Uterus (tissue), 4 donors: ENCODE data around the gene STRIT1. TPM values are rescaled to one million over a fixed set of nuclear protein-coding genes. Genes with fewer than 3 reads are reported as not detected.

ENCODE experiments used
- DNase-seq, 2 donors: peaks; one replicate each; pipeline ENCODE4 v3.0.0-alpha.2; 2019 to 2020
- H3K27ac ChIP-seq, 2 donors: fragments of 200-600 bp; sonication (generic); 1 replicate in 1 of 2; 2 replicates in 1 of 2; pipeline ENCODE4 v1.5.1; 2016 to 2018
- H3K27me3 ChIP-seq, 2 donors: fragments of 200-600 bp; sonication (generic); one replicate each; pipeline ENCODE4 v1.5.1; 2018 to 2019; ENCODE audit warnings: control low read depth in 1 of 2
- H3K36me3 ChIP-seq, 2 donors: fragments of 200-600 bp; sonication (generic); one replicate each; pipeline ENCODE4 v1.5.1; 2019; ENCODE audit warnings: control low read depth in 1 of 2
- H3K4me1 ChIP-seq, 2 donors: fragments of 200-600 bp; sonication (generic); one replicate each; pipeline ENCODE4 v1.5.1; 2018 to 2019; ENCODE audit warnings: control low read depth in 1 of 2
- H3K4me3 ChIP-seq, 2 donors: fragments of 200-600 bp; sonication (generic); 1 replicate in 1 of 2; 2 replicates in 1 of 2; pipeline ENCODE4 v1.5.1; 2018 to 2019; ENCODE audit warnings: mild to moderate bottlenecking in 1 of 2
- H3K9me3 ChIP-seq, 2 donors: fragments of 200-600 bp; sonication (generic); one replicate each; pipeline ENCODE4 v1.5.1; 2019; ENCODE audit warnings: control low read depth in 1 of 2
- POLR2A ChIP-seq, 2 donors: fragments of 450-650 bp; IDR thresholded peaks; one replicate each; pipeline ENCODE4 v1.6.1; 2016; ENCODE audit warnings: antibody characterized with exemption in 2 of 2, mild to moderate bottlenecking in 1 of 2, moderate library complexity in 1 of 2
- intact Hi-C: fragments of 100-400 bp; cut with DNase I; formaldehyde crosslinking; loops from one replicate; pipeline ENCODE4 v1.15.1; 2023; ENCODE audit warnings: low total_unique reads
- total RNA-seq, 4 donors: library from RNA; depleted of rRNA in 3 of 4; stranded (reverse); fragments of >200 nt in 3 of 4; gene quantifications; one replicate each; pipeline versions ENCODE4 v1.1.0 to v1.2.4, GENCODE V29; 2014 to 2023
- TF ChIP-seq, protein P1 (sequence below), 4 experiments: fragments of 200-600 bp in 2 of 4; fragments of 450-650 bp in 2 of 4; sonication (generic) in 2 of 4; IDR thresholded peaks; one replicate each; pipeline ENCODE4 v1.5.1; 2016 to 2019; ENCODE audit warnings: antibody characterized with exemption in 4 of 4, mild to moderate bottlenecking in 2 of 4, moderate library complexity in 1 of 4
- donor health status: DM: yes; HTN: yes; CAD: no.

STRIT1 gene
- total RNA-seq, 4 donors from 2014 or later = not detected

DNA sequence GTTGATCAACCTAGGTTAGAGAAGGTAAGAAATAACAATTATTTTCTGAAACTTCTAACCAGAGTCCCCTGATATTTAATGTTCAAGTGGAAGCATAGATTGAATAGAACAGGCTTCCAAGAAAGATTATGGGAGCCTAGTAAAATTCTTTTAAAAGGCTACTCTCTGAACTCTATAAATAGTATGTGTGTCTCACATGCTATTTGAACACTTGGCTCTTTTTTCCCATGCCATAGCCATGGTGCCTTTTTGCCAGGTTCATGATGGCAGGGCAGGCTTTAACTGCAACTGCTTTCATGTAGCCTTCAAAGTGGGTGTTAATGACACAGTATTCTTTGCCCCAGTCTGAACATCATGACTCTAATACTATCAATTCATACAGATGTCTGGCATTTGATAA, 22.9 kb upstream of the STRIT1 start:
- intact Hi-C loops = no loop called here
- H3K27me3 ChIP-seq = no peaks in the 10 kb centered on the region
- H3K4me1 ChIP-seq = no peaks in the 10 kb centered on the region
- no peak overlapping the region for H3K4me3 ChIP-seq
- no peak for DNase-seq
- H3K27ac ChIP-seq = no peak overlapping the region
- H3K9me3 ChIP-seq = no peaks in the 10 kb centered on the region
- no peaks in the 10 kb centered on the region for H3K36me3 ChIP-seq
- TF ChIP-seq, protein P1, sequence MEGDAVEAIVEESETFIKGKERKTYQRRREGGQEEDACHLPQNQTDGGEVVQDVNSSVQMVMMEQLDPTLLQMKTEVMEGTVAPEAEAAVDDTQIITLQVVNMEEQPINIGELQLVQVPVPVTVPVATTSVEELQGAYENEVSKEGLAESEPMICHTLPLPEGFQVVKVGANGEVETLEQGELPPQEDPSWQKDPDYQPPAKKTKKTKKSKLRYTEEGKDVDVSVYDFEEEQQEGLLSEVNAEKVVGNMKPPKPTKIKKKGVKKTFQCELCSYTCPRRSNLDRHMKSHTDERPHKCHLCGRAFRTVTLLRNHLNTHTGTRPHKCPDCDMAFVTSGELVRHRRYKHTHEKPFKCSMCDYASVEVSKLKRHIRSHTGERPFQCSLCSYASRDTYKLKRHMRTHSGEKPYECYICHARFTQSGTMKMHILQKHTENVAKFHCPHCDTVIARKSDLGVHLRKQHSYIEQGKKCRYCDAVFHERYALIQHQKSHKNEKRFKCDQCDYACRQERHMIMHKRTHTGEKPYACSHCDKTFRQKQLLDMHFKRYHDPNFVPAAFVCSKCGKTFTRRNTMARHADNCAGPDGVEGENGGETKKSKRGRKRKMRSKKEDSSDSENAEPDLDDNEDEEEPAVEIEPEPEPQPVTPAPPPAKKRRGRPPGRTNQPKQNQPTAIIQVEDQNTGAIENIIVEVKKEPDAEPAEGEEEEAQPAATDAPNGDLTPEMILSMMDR (IDR thresholded peaks at IDR 0.05) = no peak
- TF ChIP-seq POLR2A (IDR thresholded peaks at IDR 0.05) = no peak

DNA sequence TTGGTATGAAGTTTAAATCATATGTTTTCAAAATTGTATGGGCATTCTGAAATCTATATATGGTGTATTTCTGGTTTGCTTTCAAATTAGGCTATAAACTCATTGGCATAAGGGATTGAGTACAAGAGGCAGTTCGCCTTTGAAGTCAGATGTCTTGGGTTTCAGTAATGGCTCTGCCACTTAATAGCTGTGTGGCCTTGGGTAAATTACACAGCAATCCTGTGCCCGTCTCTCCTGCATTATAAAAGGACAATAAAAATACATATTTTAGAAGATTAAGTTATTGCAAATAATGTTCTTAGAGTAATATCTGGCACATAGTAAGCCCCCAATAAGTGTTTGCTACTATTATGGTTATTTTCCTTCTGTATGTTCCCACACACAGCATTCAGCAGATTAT, 20.4 kb upstream of the STRIT1 start:
- no peak for DNase-seq
- Histone ChIP-seq H3K9me3 (no peaks in the 10 kb centered on the region), H3K4me1 (no peaks in the 10 kb centered on the region), H3K4me3 (no peak overlapping the region), H3K27me3 (no peaks in the 10 kb centered on the region), H3K27ac (no peak overlapping the region), H3K36me3 (no peaks in the 10 kb centered on the region)
- no peak for TF ChIP-seq POLR2A (IDR thresholded peaks at IDR 0.05)
- TF ChIP-seq, protein P1 (IDR thresholded peaks at IDR 0.05) = no peak
- intact Hi-C loops = no loop called here

DNA sequence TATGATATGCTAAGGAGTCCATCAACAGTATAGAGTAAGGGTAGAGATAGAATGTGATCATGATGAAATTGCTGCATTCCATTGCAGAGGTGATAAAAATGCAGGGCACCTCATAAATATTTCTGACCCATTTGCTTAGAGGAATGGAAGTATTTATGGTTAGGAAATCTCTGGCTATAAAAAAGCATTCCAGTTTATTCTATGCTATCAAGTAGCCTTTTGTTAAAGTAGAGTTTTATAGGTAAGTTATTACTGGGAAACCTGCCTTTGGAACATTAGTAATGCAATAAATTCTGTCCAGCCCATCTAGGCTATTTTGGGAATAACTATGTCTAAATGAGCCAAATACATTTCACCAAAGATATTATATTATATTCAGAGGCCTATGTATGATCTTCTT, 19.8 kb upstream of the STRIT1 start:
- no peaks in the 10 kb centered on the region for H3K4me1 ChIP-seq
- H3K36me3 ChIP-seq = no peaks in the 10 kb centered on the region
- TF ChIP-seq POLR2A (IDR thresholded peaks at IDR 0.05) = no peak
- TF ChIP-seq, protein P1 (IDR thresholded peaks at IDR 0.05) = no peak
- intact Hi-C loops = no loop called here
- no peak overlapping the region for H3K4me3 ChIP-seq
- no peaks in the 10 kb centered on the region for H3K9me3 ChIP-seq
- no peak for DNase-seq
- H3K27me3 ChIP-seq = no peaks in the 10 kb centered on the region
- H3K27ac ChIP-seq = no peak overlapping the region

DNA sequence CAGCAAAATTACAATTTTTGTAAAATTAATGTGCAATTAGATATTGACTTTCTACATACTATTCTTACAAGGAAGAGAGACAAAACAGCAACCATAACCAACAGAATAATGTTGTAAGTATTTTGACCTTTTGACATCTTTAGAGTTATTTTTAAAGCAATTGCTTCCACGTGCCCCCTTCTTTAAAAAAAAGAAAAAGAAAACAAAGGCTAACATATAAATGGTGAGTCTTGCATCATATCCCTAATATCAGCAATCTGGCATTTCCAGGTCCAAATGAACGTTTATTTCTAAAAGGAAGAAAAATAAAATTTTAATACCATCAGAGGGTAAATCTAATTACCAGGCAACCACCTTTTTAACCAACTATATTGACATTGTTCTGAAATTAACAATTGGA, 19.3 kb upstream of the STRIT1 start:
- H3K27ac ChIP-seq = no peak overlapping the region
- no peak overlapping the region for H3K4me3 ChIP-seq
- no peaks in the 10 kb centered on the region for H3K36me3 ChIP-seq
- H3K9me3 ChIP-seq = no peaks in the 10 kb centered on the region
- TF ChIP-seq, protein P1 (IDR thresholded peaks at IDR 0.05) = no peak
- no peak for TF ChIP-seq POLR2A (IDR thresholded peaks at IDR 0.05)
- DNase-seq = no peak
- H3K4me1 ChIP-seq = no peaks in the 10 kb centered on the region
- intact Hi-C loops = no loop called here
- no peaks in the 10 kb centered on the region for H3K27me3 ChIP-seq

DNA sequence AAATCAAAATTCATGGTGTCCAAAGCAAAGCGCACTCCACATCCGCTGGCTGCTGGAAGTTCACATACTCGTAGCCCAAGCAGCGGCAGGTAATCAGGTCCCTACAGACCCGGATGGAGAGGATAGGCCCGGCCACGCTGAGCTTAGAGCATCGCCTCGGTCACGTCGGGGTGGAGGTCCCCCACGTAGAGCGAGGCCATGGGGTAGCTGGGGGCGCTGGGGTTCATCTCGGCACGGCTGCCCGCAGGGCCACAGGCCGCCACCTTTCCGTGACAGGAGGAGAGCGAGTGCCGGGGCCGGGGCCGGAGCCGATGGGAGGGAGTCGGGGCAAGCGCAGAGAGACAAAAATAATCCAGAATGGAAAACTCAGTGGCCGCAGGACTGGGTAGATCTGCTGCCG, 16.1 kb upstream of the STRIT1 start:
- Histone ChIP-seq H3K27me3 (no peaks in the 10 kb centered on the region), H3K27ac (no peak overlapping the region), H3K36me3 (no peaks in the 10 kb centered on the region), H3K4me1 (no peaks in the 10 kb centered on the region), H3K4me3 (no peak overlapping the region), H3K9me3 (no peaks in the 10 kb centered on the region)
- intact Hi-C loops = no loop called here
- TF ChIP-seq, protein P1 (IDR thresholded peaks at IDR 0.05) = no peak
- no peak for TF ChIP-seq POLR2A (IDR thresholded peaks at IDR 0.05)
- DNase-seq = no peak
